ENCODE results near the gene NGFR. TPM values are rescaled to one million over a fixed set of nuclear protein-coding genes. Genes with fewer than 3 reads are reported as not detected.

Gene NGFR
- total and polyA plus RNA-seq, 7 experiments from 2014 or later: 0.07 to 0.17 (median 0.16) TPM; not detected in 4

GRCh38 chr17:49494399-49494985, 601 bp upstream of the NGFR start:
- Histone ChIP-seq H3K4me1 (ENCODE audit: control insufficient read depth in 2 of 2, insufficient read depth in 2 of 2, low read length in 2 of 2) (peaks cover 27 to 29% of the 10 kb centered on the region in 2 donors), H3K36me3 (ENCODE audit: control insufficient read depth in 2 of 3, insufficient read depth in 3 of 3, low read length in 3 of 3) (no peaks in the 10 kb centered on the region), H3K4me3 (ENCODE audit: low read length) (no peak overlapping the region), H3K9me3 (ENCODE audit: control insufficient read depth in 2 of 3, low read length in 3 of 3) (no peaks in the 10 kb centered on the region), H3K27me3 (ENCODE audit: control insufficient read depth in 2 of 2, insufficient read depth in 2 of 2, low read length in 2 of 2) (peaks cover 5 to 20% of the 10 kb centered on the region in 2 donors), H3K27ac (ENCODE audit: low read depth, low read length) (no peak overlapping the region)
- peak overlapping the region in 4 of 9 donors; percentile 18 to 72 (median 28) for H3K27ac Mint-ChIP-seq
- H3K27me3 Mint-ChIP-seq: peaks cover 17 to 78% (median 25%) of the 10 kb centered on the region in 5 donors
- intact Hi-C loops (cut with micrococcal nuclease): loop anchor here in 1 of 2 donors (5.0 kb wide), 1 partner anchor 77 kb away; no protein-coding TSS in a partner anchor
- ChIA-PET POLR2A (interaction anchor here (0.6 kb wide), 1 partner anchor 179 kb away, joined by 4 read pairs; no protein-coding TSS in a partner anchor), CTCF (no interaction called here)
- peaks cover 0 to 23% (median 22%) of the 10 kb centered on the region in 7 donors for H3K4me1 Mint-ChIP-seq
- H3K4me3 Mint-ChIP-seq: peak overlapping the region; percentile 62 to 90 (median 77)
- no peaks in the 10 kb centered on the region for H3K36me3 Mint-ChIP-seq
- no peaks in the 10 kb centered on the region for H3K9me3 Mint-ChIP-seq
- ATAC-seq (no peak), DNase-seq (no peak)

DNA sequence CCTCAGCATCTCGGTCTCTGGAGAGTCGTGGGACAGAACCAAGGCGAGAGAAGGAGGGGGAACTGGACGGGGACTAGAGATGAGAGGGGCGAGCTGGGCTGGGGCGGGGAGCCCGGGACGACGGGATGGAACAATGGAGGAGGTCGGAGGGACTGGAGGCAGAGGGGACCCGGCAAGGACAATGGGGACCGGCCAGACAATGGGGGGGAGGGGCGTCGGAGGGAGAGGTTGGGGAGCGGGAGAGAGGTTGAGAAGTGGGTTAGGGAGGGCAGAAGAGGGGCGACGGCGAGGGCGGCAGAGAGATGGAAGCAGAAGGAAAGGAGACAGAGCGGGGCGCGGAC, 719 bp downstream of the NGFR start:
- Histone ChIP-seq H3K9me3 (ENCODE audit: control insufficient read depth in 2 of 3, low read length in 3 of 3) (no peaks in the 10 kb centered on the region), H3K27me3 (ENCODE audit: control insufficient read depth in 2 of 2, insufficient read depth in 2 of 2, low read length in 2 of 2) (peaks cover 5 to 30% of the 10 kb centered on the region in 2 donors), H3K4me3 (ENCODE audit: low read length) (peak overlapping the region; percentile 67), H3K4me1 (ENCODE audit: control insufficient read depth in 2 of 2, insufficient read depth in 2 of 2, low read length in 2 of 2) (peaks cover 27 to 29% of the 10 kb centered on the region in 2 donors), H3K36me3 (ENCODE audit: control insufficient read depth in 2 of 3, insufficient read depth in 3 of 3, low read length in 3 of 3) (no peaks in the 10 kb centered on the region), H3K27ac (ENCODE audit: low read depth, low read length) (no peak overlapping the region)
- peaks cover 0 to 23% (median 22%) of the 10 kb centered on the region in 7 donors for H3K4me1 Mint-ChIP-seq
- H3K4me3 Mint-ChIP-seq: peak overlapping the region; percentile 60 to 90 (median 80)
- peaks cover 28 to 82% (median 31%) of the 10 kb centered on the region in 5 donors for H3K27me3 Mint-ChIP-seq
- ATAC-seq (no peak), DNase-seq (no peak)
- no peaks in the 10 kb centered on the region for H3K36me3 Mint-ChIP-seq
- peak overlapping the region in 2 of 9 donors; percentile 31 to 32 for H3K27ac Mint-ChIP-seq
- ChIA-PET POLR2A (interaction anchor here (0.8 kb wide), 1 partner anchor 60 kb away, joined by 3 read pairs; no protein-coding TSS in a partner anchor), CTCF (interaction anchor here (0.5 to 2.4 kb wide), 6 partner anchors 7 to 221 kb away, joined by 3 to 8 read pairs (median 4); no protein-coding TSS in a partner anchor)
- intact Hi-C loops (cut with micrococcal nuclease): loop anchor here (1.0 to 5.0 kb wide), 4 partner anchors 60 to 471 kb away; partner anchors contain the start of genes DLX4 (in 2 of the 2) and PHB1 (in 1 of the 2)
- H3K9me3 Mint-ChIP-seq: no peaks in the 10 kb centered on the region

DNA sequence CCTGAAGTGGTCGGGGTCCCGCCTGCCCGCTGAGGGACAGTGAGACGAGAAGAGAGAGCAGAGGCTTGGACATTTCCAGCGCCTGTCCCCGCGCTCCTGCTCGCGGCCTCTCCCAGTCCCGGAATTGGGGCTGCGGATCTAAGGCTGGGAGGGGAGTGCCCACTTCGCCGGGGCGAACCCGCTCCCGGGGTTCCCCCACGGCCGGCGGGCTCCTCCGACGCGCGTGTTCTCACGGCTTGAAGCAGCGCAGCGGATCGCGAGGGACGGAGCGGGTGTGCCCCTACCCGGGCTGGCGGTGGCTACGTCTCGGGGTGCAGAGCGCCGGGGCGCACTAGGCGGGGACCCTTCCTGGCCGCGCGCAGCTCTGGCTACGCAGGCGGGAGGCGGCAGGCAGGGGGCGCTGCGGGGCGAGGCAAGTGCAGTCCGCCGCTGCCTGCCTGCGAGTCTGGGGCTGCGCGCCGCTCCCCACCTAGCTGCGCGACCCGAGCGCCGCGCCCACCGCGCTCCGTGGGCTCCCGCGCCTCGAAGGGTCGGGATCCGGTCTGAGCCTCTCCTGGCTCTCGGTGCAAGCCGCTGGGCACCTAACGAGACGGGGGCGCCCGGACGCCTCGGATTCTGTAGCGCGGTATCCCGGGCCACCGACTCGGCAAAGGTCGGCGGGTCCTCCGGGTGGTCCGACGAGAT, 1.2 kb downstream of the NGFR start:
- Histone ChIP-seq H3K27ac (ENCODE audit: low read depth, low read length) (no peak overlapping the region), H3K9me3 (ENCODE audit: control insufficient read depth in 2 of 3, low read length in 3 of 3) (no peaks in the 10 kb centered on the region), H3K4me3 (ENCODE audit: low read length) (peak overlapping the region; percentile 67), H3K36me3 (ENCODE audit: control insufficient read depth in 2 of 3, insufficient read depth in 3 of 3, low read length in 3 of 3) (no peaks in the 10 kb centered on the region), H3K27me3 (ENCODE audit: control insufficient read depth in 2 of 2, insufficient read depth in 2 of 2, low read length in 2 of 2) (peaks cover 5 to 30% of the 10 kb centered on the region in 2 donors), H3K4me1 (ENCODE audit: control insufficient read depth in 2 of 2, insufficient read depth in 2 of 2, low read length in 2 of 2) (peaks cover 27 to 29% of the 10 kb centered on the region in 2 donors)
- Mint-ChIP-seq H3K27me3 (peaks cover 29 to 83% (median 34%) of the 10 kb centered on the region in 5 donors), H3K36me3 (no peaks in the 10 kb centered on the region), H3K27ac (peak overlapping the region in 1 of 9 donors; percentile 31), H3K9me3 (no peaks in the 10 kb centered on the region), H3K4me1 (peaks cover 0 to 23% (median 22%) of the 10 kb centered on the region in 7 donors), H3K4me3 (peak overlapping the region; percentile 60 to 90 (median 80))
- ChIA-PET CTCF (interaction anchor here (0.5 to 2.4 kb wide), 6 partner anchors 8 to 221 kb away, joined by 3 to 8 read pairs (median 4); no protein-coding TSS in a partner anchor), POLR2A (interaction anchor here (0.8 kb wide), 1 partner anchor 60 kb away, joined by 3 read pairs; no protein-coding TSS in a partner anchor)
- intact Hi-C loops (cut with micrococcal nuclease): loop anchor here (1.0 to 5.0 kb wide), 4 partner anchors 60 to 471 kb away; partner anchors contain the start of genes DLX4 (in 2 of the 2) and PHB1 (in 1 of the 2)
- DNase-seq: peak; percentile 66 to 93 (median 83)
- peak; percentile 89 for ATAC-seq

DNA sequence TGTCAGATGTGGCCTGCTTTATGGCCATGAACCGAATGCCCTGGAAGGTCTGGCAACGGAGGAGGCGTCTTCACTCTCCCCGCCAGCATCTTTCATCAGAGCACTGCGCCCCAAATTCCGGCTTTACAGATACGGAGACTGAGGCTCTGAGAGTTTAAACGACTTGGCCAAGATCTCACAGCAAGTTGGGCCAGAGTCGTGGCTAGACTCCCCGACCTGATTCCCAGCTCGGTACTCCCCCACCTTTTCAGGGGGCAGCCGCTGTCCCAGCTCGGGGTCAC, 1.7 kb downstream of the NGFR start:
- CTCF ChIA-PET: interaction anchor here (1.0 to 2.4 kb wide), 5 partner anchors 8 to 220 kb away, joined by 3 to 8 read pairs (median 5); no protein-coding TSS in a partner anchor

DNA sequence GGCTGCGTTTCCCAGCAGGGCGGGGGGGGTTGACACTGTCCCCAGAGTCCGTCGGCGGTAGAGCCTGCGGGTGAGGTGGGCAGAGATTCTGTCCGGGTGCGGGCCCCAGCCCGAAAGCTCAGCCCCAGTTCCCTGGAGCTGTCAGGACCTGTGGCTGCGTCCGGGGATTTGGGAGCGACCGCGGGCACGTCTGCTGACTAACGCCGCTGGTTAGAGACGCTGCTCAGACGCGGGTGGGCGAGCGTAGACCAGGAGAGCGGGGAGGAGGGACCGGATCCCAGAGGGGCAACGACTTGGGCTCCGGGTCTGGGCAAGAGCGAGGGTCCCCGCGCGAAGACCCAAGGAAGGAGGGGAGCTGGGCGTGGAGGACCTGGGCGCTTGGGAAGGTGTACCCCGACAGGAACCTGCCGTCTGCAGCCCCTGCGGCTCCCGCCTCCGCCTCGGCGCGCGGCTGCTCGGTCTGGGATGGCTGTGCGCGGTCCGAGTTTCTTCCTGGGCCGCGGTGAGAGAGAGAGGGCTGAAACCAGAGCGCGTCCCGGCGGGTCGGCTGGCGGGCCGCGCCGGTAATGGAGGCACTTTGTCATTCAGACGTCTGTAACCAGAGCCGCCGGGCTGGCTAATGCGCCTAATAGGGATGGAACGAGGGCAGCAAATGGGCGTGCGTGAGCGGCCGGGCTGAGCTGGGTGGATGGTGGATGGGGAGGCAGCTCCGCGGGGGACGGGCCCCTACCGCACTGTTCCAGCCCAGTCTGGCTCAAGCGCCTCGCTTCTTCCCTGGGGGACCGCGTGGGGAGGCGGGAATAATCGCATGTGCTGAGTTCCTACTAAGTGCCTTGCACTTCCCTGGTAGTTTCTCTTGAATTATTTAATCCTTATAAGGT, 2.3 kb downstream of the NGFR start:
- intact Hi-C loops (cut with micrococcal nuclease): loop anchor here (2.0 to 5.0 kb wide), 3 partner anchors 83 to 470 kb away; partner anchors contain the start of genes DLX4 (in 2 of the 2) and PHB1 (in 1 of the 2)
- Histone ChIP-seq H3K27me3 (ENCODE audit: control insufficient read depth in 2 of 2, insufficient read depth in 2 of 2, low read length in 2 of 2) (peaks cover 5 to 33% of the 10 kb centered on the region in 2 donors), H3K4me3 (ENCODE audit: low read length) (peak overlapping the region; percentile 67), H3K36me3 (ENCODE audit: control insufficient read depth in 2 of 3, insufficient read depth in 3 of 3, low read length in 3 of 3) (no peaks in the 10 kb centered on the region), H3K27ac (ENCODE audit: low read depth, low read length) (no peak overlapping the region), H3K9me3 (ENCODE audit: control insufficient read depth in 2 of 3, low read length in 3 of 3) (no peaks in the 10 kb centered on the region), H3K4me1 (ENCODE audit: control insufficient read depth in 2 of 2, insufficient read depth in 2 of 2, low read length in 2 of 2) (peaks cover 27 to 29% of the 10 kb centered on the region in 2 donors)
- ChIA-PET POLR2A (interaction anchor here (0.6 kb wide), 1 partner anchor 1355 kb away, joined by 3 read pairs; no protein-coding TSS in a partner anchor), CTCF (interaction anchor here (1.3 to 2.4 kb wide), 3 partner anchors 9 to 89 kb away, joined by 3 to 8 read pairs (median 6); no protein-coding TSS in a partner anchor)
- no peak for ATAC-seq
- peak in 4 of 9 donors; percentile 26 to 40 (median 27) for DNase-seq
- peak overlapping the region; percentile 60 to 90 (median 78) for H3K4me3 Mint-ChIP-seq
- peaks cover 0 to 23% (median 22%) of the 10 kb centered on the region in 7 donors for H3K4me1 Mint-ChIP-seq
- H3K9me3 Mint-ChIP-seq: no peaks in the 10 kb centered on the region
- H3K36me3 Mint-ChIP-seq: no peaks in the 10 kb centered on the region
- H3K27me3 Mint-ChIP-seq: peaks cover 39 to 85% (median 43%) of the 10 kb centered on the region in 5 donors
- no peak overlapping the region for H3K27ac Mint-ChIP-seq

More for the DNA sequence above, 1.7 kb downstream of the NGFR start:
- intact Hi-C loops (cut with micrococcal nuclease): loop anchor here (1.0 to 5.0 kb wide), 4 partner anchors 59 to 470 kb away; partner anchors contain the start of genes DLX4 (in 2 of the 2) and PHB1 (in 1 of the 2)
- ATAC-seq: no peak
- Histone ChIP-seq H3K4me1 (ENCODE audit: control insufficient read depth in 2 of 2, insufficient read depth in 2 of 2, low read length in 2 of 2) (peaks cover 27 to 29% of the 10 kb centered on the region in 2 donors), H3K9me3 (ENCODE audit: control insufficient read depth in 2 of 3, low read length in 3 of 3) (no peaks in the 10 kb centered on the region), H3K36me3 (ENCODE audit: control insufficient read depth in 2 of 3, insufficient read depth in 3 of 3, low read length in 3 of 3) (no peaks in the 10 kb centered on the region), H3K27me3 (ENCODE audit: control insufficient read depth in 2 of 2, insufficient read depth in 2 of 2, low read length in 2 of 2) (peaks cover 5 to 33% of the 10 kb centered on the region in 2 donors), H3K27ac (ENCODE audit: low read depth, low read length) (no peak overlapping the region), H3K4me3 (ENCODE audit: low read length) (peak overlapping the region; percentile 67)
- H3K27me3 Mint-ChIP-seq: peaks cover 33 to 82% (median 39%) of the 10 kb centered on the region in 5 donors
- no peaks in the 10 kb centered on the region for H3K36me3 Mint-ChIP-seq
- no peaks in the 10 kb centered on the region for H3K9me3 Mint-ChIP-seq
- no peak overlapping the region for H3K27ac Mint-ChIP-seq
- H3K4me3 Mint-ChIP-seq: peak overlapping the region; percentile 60 to 90 (median 78)
- POLR2A ChIA-PET: no interaction called here
- DNase-seq: no peak
- peaks cover 0 to 23% (median 22%) of the 10 kb centered on the region in 7 donors for H3K4me1 Mint-ChIP-seq
